HuH-7.5 (cell line): ENCODE data around the gene RABGGTA.
"Not testable (repeated sequence)": the region's sequence is repeated elsewhere in the genome, so short reads cannot be mapped to it uniquely, and the experiment has no call there.

ENCODE experiments used
- DNase-seq: peaks from one replicate; pipeline ENCODE4 v3.0.0; 2011; ENCODE audit warnings: low spot score

Gene RABGGTA

DNA sequence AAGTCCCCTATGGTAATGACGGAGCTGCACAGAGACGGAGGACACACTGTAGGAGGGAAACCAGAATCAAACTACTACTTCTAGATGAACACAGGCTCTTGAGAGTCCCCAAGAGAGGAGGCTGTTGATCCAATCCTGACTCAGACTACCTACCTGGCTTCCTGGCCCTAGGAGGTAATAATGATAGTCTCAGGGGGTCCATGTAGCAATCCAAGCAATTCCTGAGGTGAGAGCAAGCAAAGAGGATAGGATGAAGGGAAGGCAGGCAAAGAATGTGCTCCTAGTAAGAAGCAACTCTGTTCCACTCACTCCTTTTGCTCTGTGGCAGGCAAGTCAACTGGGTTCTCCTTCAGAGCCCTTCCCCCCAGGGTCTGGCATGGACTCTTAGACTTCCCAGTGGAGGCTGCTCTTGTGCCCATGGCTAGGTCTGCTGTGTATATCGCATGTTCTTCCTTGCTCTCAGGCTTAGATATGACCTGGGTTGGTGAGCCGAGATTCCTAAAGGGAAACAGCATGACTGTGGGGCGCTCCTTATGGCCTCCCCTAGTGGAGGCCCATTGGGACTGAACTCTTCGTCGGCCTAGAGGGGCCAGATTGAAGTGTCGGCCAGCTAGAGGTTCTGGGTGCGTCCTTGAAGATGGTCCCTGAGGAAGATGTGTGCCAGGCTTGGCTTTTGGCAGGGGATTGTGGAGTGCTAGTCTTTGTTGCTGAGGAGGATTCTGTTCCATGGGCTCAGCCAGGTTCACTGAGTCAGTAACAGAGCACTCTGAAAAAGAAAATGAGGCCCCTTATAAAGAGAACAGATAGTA is 31.1 kb downstream of the RABGGTA start:
- DNase-seq = no peak

DNA sequence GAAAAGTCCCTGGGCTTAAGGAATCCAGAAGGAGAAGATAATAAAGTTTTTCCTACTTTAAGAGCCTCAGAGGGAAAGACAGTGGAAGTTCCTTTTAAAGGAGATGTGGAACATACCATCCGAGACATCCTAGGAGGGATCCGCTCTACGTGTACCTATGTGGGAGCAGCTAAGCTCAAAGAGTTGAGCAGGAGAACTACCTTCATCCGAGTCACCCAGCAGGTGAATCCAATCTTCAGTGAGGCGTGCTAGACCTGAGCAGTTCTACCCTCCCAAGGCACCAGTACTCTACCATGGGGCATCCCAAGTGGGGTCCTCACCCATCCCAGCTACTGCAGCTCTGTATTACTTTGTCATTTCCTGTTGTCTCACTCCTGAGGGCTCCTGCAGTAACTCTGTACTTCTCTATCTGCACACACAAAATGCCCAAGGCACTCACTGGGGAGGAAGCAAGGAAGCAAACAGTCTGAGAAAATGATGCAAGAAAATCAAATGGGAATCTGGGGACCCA is 32.8 kb downstream of the RABGGTA start:
- no peak for DNase-seq

DNA sequence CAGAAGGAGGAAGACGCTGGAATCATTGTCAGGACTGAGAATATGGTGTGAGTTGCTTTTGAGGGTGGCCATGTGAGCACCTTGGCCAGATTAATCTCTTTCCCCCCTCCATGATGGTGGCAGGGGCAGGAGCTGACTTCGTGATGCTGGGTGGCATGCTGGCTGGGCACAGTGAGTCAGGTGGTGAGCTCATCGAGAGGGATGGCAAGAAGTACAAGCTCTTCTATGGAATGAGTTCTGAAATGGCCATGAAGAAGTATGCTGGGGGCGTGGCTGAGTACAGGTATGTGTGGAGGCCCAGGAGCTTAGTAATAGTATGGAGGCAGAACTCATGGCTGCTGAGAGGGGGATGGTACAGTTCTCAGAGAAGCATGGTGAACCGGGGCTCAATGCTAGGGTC is 33.3 kb downstream of the RABGGTA start:
- DNase-seq = no peak

DNA sequence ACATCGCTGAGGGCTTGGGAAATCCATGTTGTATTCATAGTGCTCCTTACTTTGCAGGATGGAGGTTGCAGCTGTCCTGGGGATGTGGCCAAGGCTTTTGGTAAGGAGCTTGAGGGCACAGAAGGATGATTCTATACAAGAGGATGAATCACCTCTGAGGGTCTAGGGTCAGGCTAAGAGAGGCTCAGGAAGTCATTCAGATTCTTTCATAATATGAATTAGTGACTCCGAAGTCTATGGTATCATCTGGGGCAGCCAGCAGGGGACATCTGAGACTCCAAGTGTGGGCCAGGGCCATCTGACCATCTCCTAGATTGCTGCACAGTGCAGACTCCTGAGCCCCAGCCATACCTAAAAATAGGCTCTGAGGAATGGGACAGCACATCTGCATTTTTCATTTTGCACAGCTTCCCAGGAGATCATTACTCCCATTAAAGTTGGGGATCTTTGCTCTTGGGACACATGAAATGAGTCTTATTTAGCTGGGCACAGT is 33.9 kb downstream of the RABGGTA start:
- DNase-seq = no peak

DNA sequence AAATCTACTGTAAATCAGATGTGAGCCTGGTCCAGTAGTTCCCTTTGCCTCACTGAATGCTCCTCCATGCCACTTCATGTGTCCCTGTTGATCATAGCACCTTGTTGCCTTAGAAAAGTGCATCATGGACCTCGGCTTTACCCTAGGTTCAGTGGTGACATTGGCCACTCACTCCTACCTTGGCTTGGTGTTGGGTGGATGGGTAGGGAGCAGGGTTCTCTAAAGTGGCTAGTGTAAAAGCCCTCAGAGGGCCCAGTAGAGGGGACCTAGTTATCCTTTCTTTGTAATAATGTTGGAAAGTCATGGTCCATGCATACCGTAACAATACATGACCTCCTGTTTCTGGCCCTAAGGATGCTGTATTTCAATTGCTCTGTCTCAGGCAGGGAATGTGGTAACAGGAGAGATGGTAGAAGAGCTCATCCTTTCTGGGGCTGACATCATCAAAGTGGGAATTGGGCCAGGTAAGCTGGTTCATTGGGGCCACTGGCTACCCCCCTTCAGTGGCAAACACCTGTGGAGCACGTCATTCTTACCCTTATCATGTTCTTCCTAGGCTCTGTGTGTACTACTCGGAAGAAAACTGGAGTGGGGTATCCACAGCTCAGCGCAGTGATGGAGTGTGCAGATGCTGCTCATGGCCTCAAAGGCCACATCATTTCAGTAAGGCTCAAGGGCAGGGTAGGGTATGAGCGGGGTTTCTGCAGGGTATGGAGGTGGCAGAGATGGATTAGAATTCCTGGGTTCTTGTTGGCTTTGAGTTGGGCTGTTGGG is 34.5 kb downstream of the RABGGTA start:
- no peak for DNase-seq

DNA sequence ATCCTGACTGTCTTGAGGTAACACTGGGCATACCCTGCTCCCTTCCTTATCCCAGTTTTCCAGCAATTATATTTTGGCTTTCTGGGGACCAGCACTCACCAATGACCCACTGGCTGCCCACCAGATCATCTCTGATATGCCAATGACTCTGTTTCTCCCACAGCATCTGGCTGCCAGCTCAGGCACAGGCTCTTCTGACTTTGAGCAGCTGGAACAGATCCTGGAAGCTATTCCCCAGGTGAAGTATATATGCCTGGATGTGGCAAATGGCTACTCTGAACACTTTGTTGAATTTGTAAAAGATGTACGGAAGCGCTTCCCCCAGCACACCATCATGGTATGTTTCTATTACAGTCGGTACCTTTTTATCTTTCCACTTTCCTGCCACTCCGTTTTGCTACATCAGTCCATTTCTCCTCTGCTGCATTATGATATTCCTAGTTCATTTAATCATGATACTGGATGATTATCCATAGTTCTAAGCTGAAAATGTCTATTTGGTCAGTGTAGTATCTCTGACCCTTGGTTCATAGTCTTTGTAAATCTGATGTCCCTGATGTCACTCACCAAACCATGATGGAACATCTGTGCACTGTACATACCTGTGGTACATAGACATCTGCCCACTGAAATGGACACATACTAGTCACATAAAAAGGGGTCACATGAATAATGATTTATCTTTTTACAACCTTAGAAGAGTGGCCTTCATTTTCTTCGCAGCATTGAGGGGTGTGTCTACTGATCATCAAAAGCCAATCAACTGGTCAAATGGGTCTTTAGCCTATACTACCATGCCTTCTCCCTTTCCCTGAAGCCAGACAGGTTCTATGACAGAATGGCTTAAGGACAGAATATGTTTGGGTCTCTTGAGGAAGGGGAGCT is 35.4 kb downstream of the RABGGTA start:
- DNase-seq = no peak

DNA sequence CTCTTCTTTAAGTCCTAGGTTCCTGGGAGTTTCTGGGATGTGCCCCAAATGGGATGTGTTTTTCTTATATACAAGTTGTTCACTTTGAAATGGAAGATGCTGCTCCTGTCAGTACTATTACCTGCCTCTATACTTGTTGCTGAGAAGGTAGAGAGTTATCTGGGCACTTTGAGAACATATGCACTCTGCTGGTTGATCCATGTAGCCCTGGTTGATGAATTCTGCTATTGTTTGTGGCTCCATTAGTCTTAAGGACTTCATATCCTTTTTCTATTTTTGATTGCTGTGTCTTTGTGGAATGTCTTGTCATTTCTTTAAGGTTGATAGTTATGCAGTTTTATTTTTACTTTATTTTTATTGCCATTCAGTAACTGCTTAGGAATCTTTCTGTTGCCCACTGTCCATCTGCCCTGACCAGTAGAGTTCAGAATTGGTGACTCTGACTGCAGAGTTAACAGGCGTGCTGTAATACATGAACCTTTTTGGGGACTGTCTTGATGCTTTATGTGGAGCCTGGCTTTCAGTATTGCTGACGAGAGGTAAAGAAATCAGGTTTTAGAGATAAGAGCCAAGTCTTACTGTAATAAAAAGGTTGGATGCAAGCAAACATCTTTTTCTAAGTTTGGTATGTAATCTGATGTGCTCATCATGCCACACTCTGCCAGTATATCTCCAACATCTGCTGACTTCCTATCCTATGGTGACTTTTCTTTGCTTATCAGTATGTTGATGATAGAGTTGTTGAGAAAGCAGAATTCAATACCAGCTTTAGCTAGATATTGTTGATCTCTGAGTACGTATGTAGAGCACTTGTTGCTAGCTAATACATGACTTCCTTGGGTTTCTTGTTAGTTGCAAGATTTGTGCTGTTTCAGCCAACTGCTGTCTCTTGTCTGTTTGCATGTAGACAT is 37.0 kb downstream of the RABGGTA start:
- DNase-seq = no peak

DNA sequence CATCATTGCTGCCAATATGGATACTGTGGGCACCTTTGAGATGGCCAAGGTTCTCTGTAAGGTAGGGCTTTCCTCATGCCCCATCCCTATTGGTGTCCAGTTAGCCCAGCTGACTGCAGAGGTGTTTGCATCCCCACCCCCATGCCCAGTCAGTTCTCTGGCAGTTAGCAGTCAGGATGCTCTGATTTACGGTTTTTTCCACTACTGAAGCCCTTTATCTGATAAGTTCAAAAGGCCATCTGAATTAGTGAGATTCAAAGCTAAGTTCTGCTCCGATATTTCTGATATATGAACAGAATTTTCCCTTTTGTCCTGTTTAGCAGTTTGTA is 37.9 kb downstream of the RABGGTA start:
- DNase-seq = no peak

DNA sequence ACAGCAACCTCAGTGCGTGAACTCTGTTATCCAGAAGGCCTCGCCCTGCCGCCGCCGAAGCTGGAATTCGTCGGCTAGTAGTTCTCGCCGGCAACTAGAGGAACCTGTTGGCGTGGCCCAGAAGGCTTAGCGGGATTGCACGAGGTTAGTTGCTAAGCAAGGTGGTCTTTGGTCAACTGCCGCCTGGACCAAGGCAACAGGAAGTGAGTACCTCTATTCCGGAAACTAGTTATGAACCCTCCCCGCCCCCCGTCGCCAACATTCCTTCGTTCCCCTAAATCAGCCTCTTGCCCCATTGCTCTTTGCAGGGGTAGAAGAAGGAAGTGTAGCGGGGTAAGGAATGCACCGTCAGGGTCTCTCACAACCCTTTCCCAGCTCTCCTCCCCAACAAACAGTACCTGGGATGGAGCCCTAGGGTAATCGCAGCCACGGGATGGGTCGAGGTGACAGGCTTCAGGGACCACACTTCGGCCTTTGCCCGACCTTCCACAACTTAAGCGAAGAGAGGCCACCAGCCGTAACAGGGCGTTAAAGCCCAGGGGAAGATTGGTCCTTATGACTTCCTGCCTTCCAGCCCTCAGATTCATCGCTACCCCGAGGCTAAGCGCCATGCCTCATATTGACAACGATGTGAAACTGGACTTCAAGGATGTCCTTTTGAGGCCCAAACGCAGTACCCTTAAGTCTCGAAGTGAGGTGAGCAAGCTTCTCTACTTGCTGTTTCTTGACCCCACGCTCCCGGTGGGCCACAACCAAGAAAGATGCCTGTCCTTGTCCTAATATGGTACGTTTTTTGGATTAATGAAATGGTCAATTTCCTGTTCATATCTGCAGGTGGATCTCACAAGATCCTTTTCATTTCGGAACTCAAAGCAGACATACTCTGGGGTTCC is 38.5 kb downstream of the RABGGTA start, which contains the start of gene GMPR2:
Gene GMPR2 (plus strand): TSS at position 285 of the 893 bp plus-strand sequence. CDS start 325 bp downstream, at position 610.
- peak; percentile 39 for DNase-seq

DNA sequence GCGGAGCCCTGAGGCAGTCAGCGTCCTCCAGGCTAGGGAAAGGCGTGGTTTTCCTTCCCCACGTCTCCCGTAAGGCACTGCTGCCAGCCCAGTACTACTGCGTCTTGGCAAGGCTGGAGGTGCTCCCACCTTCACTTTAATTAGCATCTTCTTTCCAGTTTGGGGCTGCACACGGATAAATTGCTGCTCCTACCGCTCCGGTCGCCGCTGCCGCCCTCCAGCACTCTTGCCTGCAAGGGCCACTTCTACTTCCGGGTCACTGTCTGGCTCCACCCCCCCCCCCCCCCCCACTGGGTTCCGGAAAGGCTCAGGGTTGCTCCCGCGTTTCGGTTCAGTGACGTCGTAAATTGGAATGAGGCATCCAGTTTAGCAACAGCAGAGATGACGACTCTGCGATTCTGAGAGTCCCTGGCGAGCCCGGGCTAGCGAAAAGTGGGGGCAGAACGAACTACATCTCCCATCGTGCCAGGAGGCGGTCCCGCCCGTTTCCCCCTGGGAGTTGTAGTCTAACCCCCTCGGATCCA is 39.2 kb downstream of the RABGGTA start, which contains the start of gene NEDD8:
Gene NEDD8 (minus strand): TSS at position 247 of the 524 bp plus-strand sequence. CDS start 100 bp downstream, at position 147.
- peak; percentile 72 for DNase-seq

DNA sequence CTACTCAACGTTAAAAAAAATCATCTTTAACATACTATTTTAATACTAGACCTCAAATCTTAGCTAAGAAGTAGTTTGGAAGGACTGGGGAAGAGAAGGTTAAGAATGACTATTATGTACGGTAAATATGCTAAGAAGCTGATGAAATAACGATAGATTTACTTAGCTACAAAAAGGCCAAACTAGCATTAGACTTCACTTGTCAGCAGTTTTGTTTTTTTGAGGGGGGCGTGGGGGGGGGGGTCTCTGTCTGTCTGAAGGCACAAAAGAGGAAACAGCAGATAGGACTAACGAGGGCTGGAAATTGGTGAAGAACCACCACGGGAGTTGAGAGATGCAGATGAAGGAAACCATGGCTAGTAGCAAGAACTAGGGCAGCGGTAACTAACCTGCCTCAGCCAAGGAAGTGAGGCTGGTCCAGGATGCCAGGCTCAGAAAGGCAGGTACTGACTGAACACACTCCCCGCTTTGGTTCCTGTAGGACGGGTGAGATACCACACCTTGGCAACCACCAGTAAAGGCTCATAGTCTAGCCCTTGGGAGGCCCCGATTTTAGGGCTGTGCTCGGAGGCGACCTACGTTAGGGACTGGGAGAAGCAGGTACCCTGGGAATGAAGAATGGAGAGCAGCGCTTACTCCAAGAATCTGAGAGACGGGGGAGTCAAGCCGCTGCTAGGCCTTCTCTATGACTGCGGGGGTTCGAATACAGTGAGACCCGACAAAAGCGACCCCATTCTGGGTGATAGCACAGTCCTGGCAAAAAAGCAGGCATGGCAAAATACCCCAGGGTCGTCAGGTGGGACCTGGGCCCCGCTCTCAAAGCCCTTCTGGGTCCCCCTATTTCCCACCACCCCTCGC is 39.9 kb downstream of the RABGGTA start:
- no peak for DNase-seq

DNA sequence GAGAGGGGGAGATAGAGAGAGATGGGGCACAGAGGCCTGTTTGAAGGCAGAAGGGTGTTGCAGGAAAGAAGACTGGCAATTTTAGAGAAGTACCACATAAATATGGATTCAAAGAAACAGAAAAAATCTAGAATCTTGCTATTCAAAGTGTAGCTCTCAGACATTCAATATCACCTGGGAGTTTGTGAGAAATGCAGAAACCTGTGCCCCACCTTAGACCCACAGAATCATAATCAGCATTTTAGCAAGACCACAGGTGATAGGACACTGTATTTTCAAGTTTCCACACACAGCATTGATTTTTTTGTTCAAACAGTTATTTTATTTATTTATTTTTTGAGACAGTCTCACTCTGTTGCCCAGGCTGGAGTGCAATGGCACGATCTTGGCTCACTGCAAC is 42.5 kb downstream of the RABGGTA start:
- no peak for DNase-seq

DNA sequence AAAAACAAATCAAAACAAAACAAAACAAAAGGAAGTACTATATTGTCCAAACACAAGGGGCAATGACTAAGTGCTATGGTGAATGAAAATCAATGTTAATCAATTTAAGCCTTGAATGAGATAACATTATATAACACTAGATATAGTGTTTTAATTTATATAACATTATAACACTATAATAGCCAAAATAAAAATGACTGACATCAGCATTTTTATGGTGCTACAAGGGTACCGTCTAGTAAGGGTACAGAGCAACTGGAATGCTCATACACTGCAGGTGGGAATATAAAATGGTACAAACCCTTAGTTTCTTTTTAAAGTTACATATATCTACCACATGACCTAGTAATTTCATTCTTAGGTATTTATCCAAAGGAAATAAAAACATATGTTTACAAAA is 44.9 kb downstream of the RABGGTA start:
- no peak for DNase-seq

DNA sequence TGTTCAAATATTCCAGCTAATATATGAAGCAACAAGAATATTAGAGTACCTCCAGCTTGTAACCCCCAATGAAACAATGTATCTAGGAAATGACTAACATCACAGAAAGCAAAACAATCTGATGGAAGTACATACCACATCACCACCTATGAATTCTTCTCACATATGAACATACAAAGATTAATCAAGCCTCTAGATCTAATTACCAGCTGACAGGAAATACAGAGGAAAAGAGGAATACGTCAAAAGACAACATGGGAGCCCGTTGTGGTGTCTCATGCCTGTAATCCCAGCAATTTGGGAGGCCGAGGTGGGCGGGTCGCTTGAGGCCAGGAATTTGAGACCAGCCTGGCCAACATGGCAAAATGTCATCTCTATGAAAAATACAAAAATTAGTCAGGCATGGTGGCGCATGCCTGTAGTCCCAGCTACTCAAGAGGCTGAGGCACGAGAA is 46.8 kb downstream of the RABGGTA start:
- DNase-seq = no peak

DNA sequence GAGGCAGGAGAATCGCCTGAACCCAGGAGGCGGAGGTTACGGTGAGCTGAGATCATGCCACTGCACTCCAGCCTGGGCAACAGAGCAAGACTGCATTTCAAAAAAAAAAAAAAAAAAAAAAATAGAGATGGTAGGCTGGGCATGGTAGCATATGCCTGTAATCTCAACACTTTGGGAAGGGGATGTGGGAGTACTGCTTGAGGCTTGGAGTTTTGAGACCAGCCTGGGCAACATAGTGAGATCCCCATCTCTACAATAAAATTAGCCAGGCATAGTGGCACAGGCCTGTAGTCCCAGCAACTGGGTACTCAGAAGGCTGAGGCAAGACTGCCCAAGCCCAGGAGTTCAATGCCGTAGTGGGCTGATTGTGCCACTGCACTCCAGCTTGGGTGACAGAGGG is 48.4 kb downstream of the RABGGTA start:
- DNase-seq = not testable (repeated sequence)

DNA sequence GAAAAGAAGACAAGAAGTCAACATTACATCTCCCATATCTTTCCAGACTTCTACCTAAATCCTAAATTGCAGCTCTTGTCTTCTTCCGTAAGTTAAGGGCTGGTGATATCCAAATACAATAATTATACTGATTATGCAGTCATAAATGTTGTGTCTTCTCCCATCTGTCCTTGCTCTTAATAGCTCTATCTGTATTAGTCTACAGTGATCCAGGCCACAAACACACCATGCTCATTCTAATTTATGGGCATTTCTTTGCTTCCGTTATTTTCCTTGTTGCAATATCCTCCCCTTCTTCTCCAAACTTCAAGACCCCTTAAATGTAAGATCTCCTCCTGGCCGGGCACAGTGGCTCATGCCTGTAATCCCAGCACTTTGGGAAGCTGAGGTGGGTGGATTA is 51.9 kb downstream of the RABGGTA start:
- no peak for DNase-seq

DNA sequence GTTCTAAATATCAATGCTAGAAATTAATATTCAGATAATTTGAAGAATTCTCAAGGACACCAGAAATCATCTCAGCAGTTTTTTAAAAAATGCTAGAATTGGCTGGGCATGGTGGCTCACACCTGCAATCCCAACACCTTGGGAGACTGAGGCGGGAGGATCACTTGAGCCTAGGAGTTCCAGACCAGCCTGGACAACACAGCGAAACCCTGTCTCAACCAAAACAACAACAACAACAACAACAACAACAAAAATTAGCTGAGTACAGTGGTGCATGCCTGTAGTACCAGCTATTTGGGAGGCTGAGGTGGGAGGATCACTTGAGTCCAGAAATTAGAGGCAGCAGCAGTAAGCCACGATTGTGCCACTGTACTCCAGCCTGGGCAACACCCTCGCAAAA is 52.3 kb downstream of the RABGGTA start:
- DNase-seq = no peak

DNA sequence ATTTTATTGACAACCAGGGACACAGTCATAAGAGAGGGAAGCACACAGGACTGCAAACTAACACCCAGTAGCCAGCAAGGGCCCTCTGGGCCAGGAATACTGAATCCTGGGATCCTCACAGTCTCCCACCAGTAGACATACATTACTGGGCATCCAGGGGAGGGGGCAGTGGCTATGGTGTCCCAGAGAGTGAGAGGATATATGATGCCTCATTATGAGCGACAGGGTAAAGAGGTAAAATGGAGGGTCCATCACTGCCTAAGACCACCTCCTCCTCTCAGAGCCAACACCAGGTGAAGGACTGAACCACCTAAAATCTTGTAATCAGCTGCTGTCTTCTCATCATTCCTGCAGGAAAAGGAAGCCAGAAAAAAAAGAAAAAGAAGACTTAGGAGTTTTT is 54.5 kb downstream of the RABGGTA start:
- not testable (repeated sequence) for DNase-seq

DNA sequence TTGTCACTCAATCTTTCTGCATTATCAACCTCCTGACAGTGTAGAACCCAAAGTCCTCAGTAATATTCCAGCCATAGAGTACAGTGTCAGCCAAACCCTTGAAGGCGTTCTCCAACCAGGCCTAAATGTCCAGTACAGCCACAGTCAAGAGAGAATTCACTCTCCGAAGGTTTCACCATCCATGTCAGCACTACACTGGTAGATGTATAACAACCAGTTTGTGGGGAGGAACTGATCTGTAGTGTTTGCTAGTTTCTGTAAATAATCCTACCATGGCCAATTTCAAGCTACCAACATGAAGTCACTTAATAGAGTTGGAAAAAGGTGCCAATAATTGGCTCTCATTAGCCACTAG is 55.1 kb downstream of the RABGGTA start:
- no peak for DNase-seq
